Stimulated activated CD4-positive, alpha-beta T cell treated with anti-CD3 and anti-CD28 coated beads, Interleukin-1b, Interleukin-23, amount 100 ng/mL, for 1 hour (primary cell): Measurements from ENCODE around the gene C20orf202.
"Not testable (repeated sequence)": the region's sequence is repeated elsewhere in the genome, so short reads cannot be mapped to it uniquely, and the experiment has no call there.

ENCODE experiments used
- DNase-seq, 2 donors: peaks; one replicate each; pipeline ENCODE4 v3.0.0-alpha.2; 2020; ENCODE audit warnings: low read depth in 2 of 2

C20orf202 gene

DNA sequence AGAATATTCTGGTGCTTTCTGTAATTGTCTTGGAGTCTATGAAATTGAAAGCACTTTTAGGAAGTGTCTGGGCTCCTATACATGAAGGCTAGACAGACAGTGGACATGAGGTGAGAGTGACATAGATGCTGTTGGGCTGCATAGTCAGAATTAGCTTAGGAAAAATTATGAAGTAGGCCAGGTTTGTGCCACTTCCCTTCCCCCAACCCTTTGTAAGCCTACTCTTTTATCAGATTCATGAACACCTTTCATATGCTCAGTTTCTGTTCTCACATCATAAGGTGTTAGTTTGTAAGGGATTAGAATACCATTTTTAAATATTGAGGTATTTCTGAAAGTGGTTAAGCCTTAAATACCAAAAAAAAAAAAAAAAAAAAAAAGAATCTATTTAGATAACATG is 44.4 kb downstream of the C20orf202 start:
- DNase-seq = no peak

DNA sequence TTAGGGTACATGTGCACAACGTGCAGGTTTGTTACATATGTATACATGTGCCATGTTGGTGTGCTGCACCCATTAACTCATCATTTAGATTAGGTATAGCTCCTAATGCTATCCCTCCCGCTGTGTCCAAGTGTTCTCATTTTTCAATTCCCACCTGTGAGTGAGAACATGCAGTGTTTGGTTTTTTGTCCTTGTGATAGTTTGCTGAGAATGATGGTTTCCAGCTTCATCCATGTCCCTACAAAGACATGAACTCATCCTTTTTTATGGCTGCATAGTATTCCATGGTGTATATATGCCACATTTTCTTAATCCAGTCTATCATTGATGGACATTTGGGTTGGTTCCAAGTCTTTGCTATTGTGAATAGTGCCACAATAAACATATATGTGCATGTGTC is 47.0 kb downstream of the C20orf202 start:
- not testable (repeated sequence) for DNase-seq

DNA sequence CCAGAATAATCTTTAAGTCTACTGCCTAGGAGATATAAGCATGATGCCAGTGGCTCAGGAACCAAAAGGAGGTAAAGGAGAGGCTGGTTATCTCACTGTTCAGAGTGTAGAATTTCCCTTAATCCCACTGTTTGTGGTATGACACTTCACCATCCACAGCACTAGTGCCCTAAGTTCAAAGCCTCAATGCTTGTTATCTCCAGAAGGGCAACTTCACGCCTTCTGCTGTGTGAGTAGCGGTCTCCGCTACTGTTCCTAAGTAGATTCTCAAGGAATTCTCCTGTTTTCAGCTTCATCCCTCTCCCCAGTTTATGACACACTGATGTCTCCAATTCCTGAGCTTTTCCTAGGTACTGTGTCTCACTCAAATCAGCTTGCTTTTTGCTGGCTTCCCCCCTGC is 49.2 kb downstream of the C20orf202 start:
- no peak for DNase-seq

DNA sequence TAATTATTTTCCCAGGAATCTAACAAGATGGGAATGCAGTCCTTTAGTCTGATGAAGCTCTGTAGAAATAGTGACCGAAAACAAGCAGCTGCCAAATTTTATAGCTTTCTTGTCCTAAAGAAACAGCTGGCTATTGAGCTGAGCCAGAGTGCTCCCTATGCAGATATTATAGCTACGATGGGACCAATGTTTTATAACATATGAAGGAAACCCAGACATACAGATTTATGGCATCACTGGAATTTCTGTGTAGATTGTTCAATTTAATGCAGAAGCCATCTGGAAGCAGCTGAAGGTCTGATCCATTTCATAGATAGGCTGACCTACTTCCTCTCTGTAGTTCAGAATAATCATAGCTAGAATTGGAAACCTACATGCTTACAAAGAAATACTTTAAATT is 51.0 kb downstream of the C20orf202 start:
- no peak for DNase-seq

DNA sequence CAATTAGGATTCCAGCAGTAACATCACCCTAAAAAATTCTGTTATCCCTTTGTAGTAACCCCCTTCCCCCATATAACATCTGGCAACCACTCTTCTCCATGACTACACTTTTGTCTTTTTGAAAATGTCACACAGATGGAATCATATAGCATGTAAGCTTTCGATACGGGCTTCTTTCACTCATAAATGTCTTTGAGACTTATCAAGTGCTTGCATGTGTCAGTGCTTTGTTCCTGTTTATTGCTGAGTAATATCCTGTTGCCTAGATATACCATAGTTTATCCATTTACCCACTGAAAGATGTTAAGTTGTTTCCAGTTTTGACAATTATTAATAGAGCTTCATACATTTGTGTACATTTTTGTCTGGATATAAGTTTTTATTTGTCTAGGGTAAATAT is 52.4 kb downstream of the C20orf202 start:
- DNase-seq = no peak
